DOHH2 (cell line): ENCODE measurements around the gene UMODL1.

Experiments used
- H3F3A ChIP-seq: fragments of 200-600 bp; sonication (generic), shearing (Covaris generic); 2 replicates; pipeline ENCODE4 v1.6.0; 2016; ENCODE audit warnings: antibody characterized with exemption, mild to moderate bottlenecking; ENCODE audit not compliant: control insufficient read depth, insufficient read depth
- H3K27ac ChIP-seq: fragments of 200-600 bp; sonication (generic); 2 replicates; pipeline ENCODE4 v1.5.1; 2014; ENCODE audit warnings: low read depth, mild to moderate bottlenecking, low read length, moderate library complexity
- H3K27me3 ChIP-seq: fragments of 200-600 bp; sonication (generic); 2 replicates; pipeline ENCODE4 v1.6.1; 2014; ENCODE audit warnings: mild to moderate bottlenecking, low read length, mixed read lengths; ENCODE audit not compliant: control insufficient read depth
- H3K36me3 ChIP-seq: fragments of 200-600 bp; sonication (generic); 2 replicates; pipeline ENCODE4 v1.6.1; 2014; ENCODE audit warnings: mild to moderate bottlenecking, low read length, moderate library complexity, mixed read lengths; ENCODE audit not compliant: control insufficient read depth
- H3K4me1 ChIP-seq: fragments of 200-600 bp; sonication (generic); 2 replicates; pipeline ENCODE4 v1.6.1; 2014; ENCODE audit warnings: mild to moderate bottlenecking, low read length, mixed read lengths; ENCODE audit not compliant: control insufficient read depth
- H3K4me2 ChIP-seq: fragments of 200-600 bp; sonication (generic); 2 replicates; pipeline ENCODE4 v1.6.0; 2014; ENCODE audit warnings: mild to moderate bottlenecking, low read length, moderate library complexity
- H3K4me3 ChIP-seq: fragments of 200-600 bp; sonication (generic); 2 replicates; pipeline ENCODE4 v1.5.1; 2014; ENCODE audit warnings: mild to moderate bottlenecking, low read length, mixed read lengths
- H3K79me2 ChIP-seq: fragments of 200-600 bp; sonication (generic); 2 replicates; pipeline ENCODE4 v1.6.1; 2014; ENCODE audit warnings: mild to moderate bottlenecking, low read length, mixed read lengths; ENCODE audit not compliant: control insufficient read depth
- H3K9me2 ChIP-seq: fragments of 200-600 bp; sonication (generic); replicated peaks from 2 replicates; pipeline ENCODE4 v1.6.1; 2014; ENCODE audit warnings: mild to moderate bottlenecking, low read length, mixed read lengths; ENCODE audit not compliant: control insufficient read depth
- H3K9me3 ChIP-seq: fragments of 200-600 bp; sonication (generic); 2 replicates; pipeline ENCODE4 v1.6.1; 2014; ENCODE audit warnings: antibody characterized with exemption, low read length, mixed read lengths; ENCODE audit not compliant: control insufficient read depth, insufficient read depth
- H4K20me1 ChIP-seq: fragments of 200-600 bp; sonication (generic); 2 replicates; pipeline ENCODE4 v1.6.0; 2014; ENCODE audit warnings: low read depth, mild to moderate bottlenecking, antibody characterized with exemption, low read length, moderate library complexity; ENCODE audit not compliant: control insufficient read depth, insufficient read depth
- EZH2phosphoT487 ChIP-seq: fragments of 200-600 bp; sonication (generic); IDR thresholded peaks from 2 replicates; pipeline ENCODE4 v1.6.1; 2017; ENCODE audit warnings: borderline replicate concordance, mild to moderate bottlenecking, antibody characterized with exemption, low read length, moderate library complexity, mixed read lengths
- TF ChIP-seq, protein P1 (sequence below): fragments of 200-600 bp; sonication (generic); IDR thresholded peaks from one replicate; pipeline ENCODE4 v1.5.1; 2014; ENCODE audit warnings: antibody characterized with exemption, mild to moderate bottlenecking, low read depth, low read length; ENCODE audit not compliant: poor library complexity, severe bottlenecking

UMODL1 gene

DNA sequence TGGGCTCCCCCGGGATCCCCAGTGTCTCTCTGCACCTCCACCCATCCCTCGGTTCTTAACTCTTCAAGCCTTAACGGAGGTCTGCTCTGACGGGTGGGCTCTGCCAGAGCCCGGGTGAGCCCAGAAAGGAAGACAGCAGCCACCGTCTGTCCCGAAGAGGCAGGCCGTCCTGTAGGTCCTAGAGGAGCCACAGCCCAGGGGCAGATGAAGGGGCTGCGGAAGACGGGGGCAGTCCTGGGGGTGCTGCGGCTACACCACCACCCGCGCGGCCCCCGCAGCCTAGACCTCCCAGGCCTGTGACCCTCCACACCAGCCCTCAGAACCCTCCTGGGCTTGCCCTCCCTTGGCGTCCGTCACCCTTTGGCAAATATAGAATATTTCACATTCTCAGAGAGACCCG is 71.0 kb downstream of the UMODL1 start:
- H3K4me1 ChIP-seq: peaks cover 20% of the 10 kb centered on the region
- H3K4me3 ChIP-seq: no peak overlapping the region
- no peaks in the 10 kb centered on the region for H3K9me3 ChIP-seq
- no peaks in the 10 kb centered on the region for H3F3A ChIP-seq
- H3K4me2 ChIP-seq: no peak overlapping the region
- no peaks in the 10 kb centered on the region for H3K79me2 ChIP-seq
- H3K9me2 ChIP-seq: no peaks in the 10 kb centered on the region
- H3K27ac ChIP-seq: no peak overlapping the region
- no peaks in the 10 kb centered on the region for H3K36me3 ChIP-seq
- no peak for TF ChIP-seq EZH2phosphoT487
- H3K27me3 ChIP-seq: no peaks in the 10 kb centered on the region; the same call in 1 of the 2 replicates
- 0 out of 2 replicates have a peak, but pooled peaks cover 4% of the 10 kb centered on the region for H4K20me1 ChIP-seq

DNA sequence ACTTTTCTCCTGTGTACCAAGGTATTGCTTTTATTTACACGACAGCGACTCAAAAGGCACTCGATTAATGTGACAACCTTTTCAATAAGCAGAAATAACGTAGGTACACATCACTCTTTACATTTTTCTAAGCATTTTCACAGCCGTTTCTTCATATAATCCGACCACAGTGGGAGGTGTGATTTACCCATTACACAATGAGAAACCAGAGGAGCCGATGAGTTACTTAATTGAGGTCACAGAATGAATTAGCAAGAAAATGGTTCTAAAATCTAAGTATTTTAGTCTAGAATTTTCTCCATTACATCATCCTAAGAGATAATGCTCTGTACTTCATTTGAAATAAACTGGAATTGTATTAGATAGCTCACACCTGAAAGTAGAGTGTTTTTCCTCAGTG is 71.5 kb downstream of the UMODL1 start:
- Histone ChIP-seq H3K4me1 (peaks cover 20% of the 10 kb centered on the region), H3K4me2 (no peak overlapping the region), H3K9me2 (no peaks in the 10 kb centered on the region), H3K9me3 (no peaks in the 10 kb centered on the region), H4K20me1 (0 out of 2 replicates have a peak, but pooled peaks cover 4% of the 10 kb centered on the region), H3K27me3 (no peaks in the 10 kb centered on the region; the same call in 1 of the 2 replicates), H3K27ac (no peak overlapping the region), H3K36me3 (no peaks in the 10 kb centered on the region), H3F3A (no peaks in the 10 kb centered on the region), H3K79me2 (no peaks in the 10 kb centered on the region), H3K4me3 (no peak overlapping the region)
- no peak for TF ChIP-seq EZH2phosphoT487
- TF ChIP-seq, protein P1, sequence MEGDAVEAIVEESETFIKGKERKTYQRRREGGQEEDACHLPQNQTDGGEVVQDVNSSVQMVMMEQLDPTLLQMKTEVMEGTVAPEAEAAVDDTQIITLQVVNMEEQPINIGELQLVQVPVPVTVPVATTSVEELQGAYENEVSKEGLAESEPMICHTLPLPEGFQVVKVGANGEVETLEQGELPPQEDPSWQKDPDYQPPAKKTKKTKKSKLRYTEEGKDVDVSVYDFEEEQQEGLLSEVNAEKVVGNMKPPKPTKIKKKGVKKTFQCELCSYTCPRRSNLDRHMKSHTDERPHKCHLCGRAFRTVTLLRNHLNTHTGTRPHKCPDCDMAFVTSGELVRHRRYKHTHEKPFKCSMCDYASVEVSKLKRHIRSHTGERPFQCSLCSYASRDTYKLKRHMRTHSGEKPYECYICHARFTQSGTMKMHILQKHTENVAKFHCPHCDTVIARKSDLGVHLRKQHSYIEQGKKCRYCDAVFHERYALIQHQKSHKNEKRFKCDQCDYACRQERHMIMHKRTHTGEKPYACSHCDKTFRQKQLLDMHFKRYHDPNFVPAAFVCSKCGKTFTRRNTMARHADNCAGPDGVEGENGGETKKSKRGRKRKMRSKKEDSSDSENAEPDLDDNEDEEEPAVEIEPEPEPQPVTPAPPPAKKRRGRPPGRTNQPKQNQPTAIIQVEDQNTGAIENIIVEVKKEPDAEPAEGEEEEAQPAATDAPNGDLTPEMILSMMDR: no peak

DNA sequence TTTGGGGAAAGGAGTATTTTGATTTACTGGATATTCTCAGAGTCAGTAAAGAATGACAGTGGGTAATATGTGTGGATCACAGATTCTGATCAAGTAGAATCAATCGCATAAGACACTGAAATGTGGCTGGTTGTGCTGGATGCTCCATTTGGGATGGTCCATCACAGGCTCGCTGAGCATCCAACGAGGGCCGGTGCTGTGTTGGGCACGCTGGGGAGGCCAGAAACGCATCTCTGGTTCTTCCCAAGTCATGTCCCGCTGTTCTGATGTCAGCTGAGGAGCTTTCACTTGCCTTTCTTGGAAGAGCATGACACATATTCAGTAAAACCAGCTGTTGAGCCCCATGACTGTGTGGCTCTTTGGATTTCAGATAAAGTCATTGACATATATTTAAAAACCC is 72.0 kb downstream of the UMODL1 start:
- no peaks in the 10 kb centered on the region for H3K9me2 ChIP-seq
- no peaks in the 10 kb centered on the region for H3F3A ChIP-seq
- H3K9me3 ChIP-seq: no peaks in the 10 kb centered on the region
- no peak overlapping the region for H3K27ac ChIP-seq
- H3K4me1 ChIP-seq: peaks cover 20% of the 10 kb centered on the region
- TF ChIP-seq, protein P1: no peak
- TF ChIP-seq EZH2phosphoT487: no peak
- H3K4me3 ChIP-seq: no peak overlapping the region
- H3K79me2 ChIP-seq: no peaks in the 10 kb centered on the region
- 0 out of 2 replicates have a peak, but pooled peaks cover 4% of the 10 kb centered on the region for H4K20me1 ChIP-seq
- no peaks in the 10 kb centered on the region for H3K36me3 ChIP-seq
- H3K27me3 ChIP-seq: no peaks in the 10 kb centered on the region; the same call in 1 of the 2 replicates
- H3K4me2 ChIP-seq: no peak overlapping the region

DNA sequence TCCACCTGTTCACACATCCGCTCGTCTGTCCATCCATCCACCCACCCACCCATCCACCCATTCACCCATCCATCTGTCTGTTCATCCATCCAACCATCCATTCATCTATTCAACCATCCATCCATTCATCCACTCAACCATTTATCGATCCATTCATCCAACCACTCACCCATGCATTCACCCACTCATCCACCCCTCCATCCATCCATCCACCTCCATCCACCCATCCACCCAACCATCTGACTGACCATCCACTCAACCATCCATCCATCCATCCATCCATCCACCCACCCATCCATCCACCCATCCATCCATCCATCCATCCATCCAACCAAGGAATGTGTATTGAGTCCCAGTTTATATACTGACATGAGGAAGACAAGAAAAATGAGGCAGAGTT is 73.1 kb downstream of the UMODL1 start:
- Histone ChIP-seq H3K4me2 (no peak overlapping the region), H3F3A (no peaks in the 10 kb centered on the region), H3K79me2 (no peaks in the 10 kb centered on the region), H3K4me3 (no peak overlapping the region), H3K27ac (no peak overlapping the region), H3K27me3 (no peaks in the 10 kb centered on the region; the same call in 1 of the 2 replicates), H3K9me2 (no peaks in the 10 kb centered on the region), H3K9me3 (no peaks in the 10 kb centered on the region), H3K36me3 (no peaks in the 10 kb centered on the region), H4K20me1 (0 out of 2 replicates have a peak, but pooled peaks cover 4% of the 10 kb centered on the region), H3K4me1 (peaks cover 20% of the 10 kb centered on the region)
- TF ChIP-seq EZH2phosphoT487: no peak
- TF ChIP-seq, protein P1: no peak
